Stomach (tissue), 9 donors: ENCODE measurements around the gene VIPR2. TPM values are rescaled to one million over a fixed set of nuclear protein-coding genes. Genes with fewer than 3 reads are reported as not detected.
"Not testable (repeated sequence)": the region's sequence is repeated elsewhere in the genome, so short reads cannot be mapped to it uniquely, and the experiment has no call there.

Source experiments
- DNase-seq, 2 donors: peaks; one replicate each; pipeline versions ENCODE4 v3.0.0 to v3.0.0-alpha.2; 2013 to 2019
- H3K27ac ChIP-seq, 5 donors: fragments of 200-600 bp in 4 of 5; sonication (generic) in 4 of 5; one replicate each; pipeline ENCODE4 v1.5.1; 2013 to 2019; ENCODE audit warnings: mild to moderate bottlenecking in 1 of 5, moderate library complexity in 1 of 5
- H3K27me3 ChIP-seq, 3 donors: fragments of 200-600 bp; sonication (generic); one replicate each; pipeline ENCODE4 v1.5.1; 2017 to 2019; ENCODE audit warnings: mixed run types in 1 of 3
- H3K36me3 ChIP-seq, 4 donors: fragments of 200-600 bp; sonication (generic); 1 replicate in 3 of 4; 2 replicates in 1 of 4; pipeline ENCODE4 v1.5.1; 2016 to 2019
- H3K4me1 ChIP-seq, 4 donors: fragments of 200-600 bp; sonication (generic); one replicate each; pipeline ENCODE4 v1.5.1; 2016 to 2019
- H3K4me3 ChIP-seq, 4 donors: fragments of 200-600 bp; sonication (generic) in 3 of 4; one replicate each; pipeline ENCODE4 v1.5.1; 2016 to 2019; ENCODE audit warnings: mild to moderate bottlenecking in 1 of 4
- H3K9me3 ChIP-seq, 4 donors: fragments of 200-600 bp; sonication (generic); one replicate each; pipeline ENCODE4 v1.5.1; 2016 to 2019
- EP300 ChIP-seq: sonication (generic); formaldehyde crosslinking; IDR thresholded peaks from one replicate; pipeline ENCODE4 v1.6.1; 2017; ENCODE audit warnings: antibody characterized with exemption
- POLR2A ChIP-seq, 4 donors: fragments of 450-650 bp; IDR thresholded peaks; one replicate each; pipeline ENCODE4 v1.6.1; 2016; ENCODE audit warnings: antibody characterized with exemption in 4 of 4, control low read depth in 2 of 4, mild to moderate bottlenecking in 1 of 4, moderate library complexity in 1 of 4
- POLR2AphosphoS5 ChIP-seq, 3 donors: sonication (generic); formaldehyde crosslinking; IDR thresholded peaks; one replicate each; pipeline ENCODE4 v1.6.1; 2016; ENCODE audit warnings: antibody characterized with exemption in 3 of 3
- WGBS, 5 donors: extraction: QIAGEN DNeasy Blood & Tissue Kit in 3 of 5; methylation state at CpG; one replicate each; pipeline versions ENCODE4 v1.1.5 to v1.1.7; 2013 to 2018; 5-methylcytosine and 5-hydroxymethylcytosine counted together
- intact Hi-C: fragments of 100-400 bp; cut with DNase I; formaldehyde crosslinking; loops from one replicate; pipeline ENCODE4 v1.15.1; 2023; ENCODE audit warnings: low total_unique reads
- polyA plus RNA-seq, 3 donors: library from polyadenylated mRNA; stranded (reverse); fragments of 200-250 nt; gene quantifications; one replicate each; pipeline ENCODE4 v1.2.3, GENCODE V29; 2013
- total RNA-seq, 5 donors: library from RNA; depleted of rRNA; stranded (reverse); fragments of >200 nt; gene quantifications; one replicate each; pipeline versions ENCODE4 v1.1.0 to v1.2.3, GENCODE V29; 2014 to 2016
- TF ChIP-seq, protein P1 (sequence below), 7 experiments: fragments of 450-650 bp in 4 of 7; fragments of 200-600 bp in 3 of 7; sonication (generic) in 3 of 7; IDR thresholded peaks; one replicate each; pipeline ENCODE4 v1.5.1; 2016 to 2019; ENCODE audit warnings: antibody characterized with exemption in 7 of 7, control low read depth in 2 of 7, mild to moderate bottlenecking in 1 of 7
- donor health status: healthy with polysubstance abuse.
- donor health status: Bipolar disorder and iron deficiency.
- donor health status: healthy.

The VIPR2 gene
- total and polyA plus RNA-seq, 8 donors, result 1.2 to 25.4 (median 4.6) TPM

DNA sequence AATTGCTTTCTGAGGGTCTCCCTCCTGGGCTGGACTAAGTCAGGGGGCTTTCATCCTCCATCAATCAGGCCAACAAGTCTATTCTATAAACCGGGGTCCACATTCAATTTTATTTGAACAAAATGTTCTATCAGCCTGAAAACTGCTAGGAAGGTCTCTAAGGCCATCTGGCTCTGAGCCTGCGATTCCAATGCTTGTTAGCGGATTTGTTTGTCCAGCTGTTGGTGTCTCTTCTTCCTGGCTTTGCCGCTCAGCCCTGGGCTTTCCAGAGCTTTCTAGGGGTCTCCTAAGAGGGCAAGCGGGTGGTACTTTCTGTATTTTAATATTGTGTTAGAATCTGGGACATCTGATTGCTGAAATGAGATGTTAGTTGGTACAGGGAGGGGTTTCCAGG lies 136.7 kb downstream of the VIPR2 start:
- H3K27me3 ChIP-seq, result no peaks in the 10 kb centered on the region
- H3K9me3 ChIP-seq, result no peaks in the 10 kb centered on the region
- no peaks in the 10 kb centered on the region for H3K36me3 ChIP-seq
- WGBS, 5 donors, result 56 to 74% (median 60%) methylated on average over 5 of the region's 5 CpGs
- H3K4me1 ChIP-seq, result peaks cover 13 to 22% (median 19%) of the 10 kb centered on the region in 4 donors
- intact Hi-C loops, result no loop called here
- DNase-seq, result peak in 1 of 2 donors; percentile 48
- H3K27ac ChIP-seq, result no peak overlapping the region
- TF ChIP-seq POLR2AphosphoS5 (IDR thresholded peaks at IDR 0.05) (no peak), POLR2A (IDR thresholded peaks at IDR 0.05) (no peak)
- H3K4me3 ChIP-seq, result no peak overlapping the region

DNA sequence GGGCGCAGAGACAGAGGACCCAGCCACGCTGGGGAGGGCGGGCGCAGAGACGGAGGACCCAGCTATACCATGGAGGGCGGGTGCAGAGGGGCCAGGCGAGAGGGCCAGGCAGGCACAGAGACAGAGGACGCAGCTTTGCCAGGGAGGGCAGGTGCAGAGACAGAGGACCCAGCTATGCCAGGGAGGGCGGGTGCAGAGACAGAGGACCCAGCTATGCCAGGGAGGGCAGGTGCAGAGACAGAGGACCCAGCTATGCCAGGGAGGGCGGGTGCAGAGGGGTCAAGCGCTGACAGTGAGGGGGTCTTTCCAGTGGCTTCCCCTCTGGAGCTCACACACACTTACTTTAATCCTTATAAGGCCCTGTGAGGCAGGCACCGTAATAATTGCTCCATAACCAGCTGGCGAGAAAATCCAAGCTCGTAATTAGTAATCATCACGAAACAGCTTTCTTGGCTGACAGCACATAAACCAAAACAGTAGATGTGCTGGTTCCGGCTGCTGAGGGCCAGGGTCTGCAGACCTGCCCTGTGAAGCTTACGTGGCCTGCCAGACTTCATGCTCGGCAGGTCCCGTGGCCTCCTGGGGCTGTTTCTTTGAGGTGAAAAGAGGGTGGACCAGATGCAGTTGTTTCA lies 137.2 kb downstream of the VIPR2 start:
- no peaks in the 10 kb centered on the region for H3K27me3 ChIP-seq
- intact Hi-C loops, result no loop called here
- no peaks in the 10 kb centered on the region for H3K9me3 ChIP-seq
- H3K4me1 ChIP-seq, result peaks cover 8 to 17% (median 14%) of the 10 kb centered on the region in 4 donors
- TF ChIP-seq POLR2AphosphoS5 (IDR thresholded peaks at IDR 0.05) (no peak), POLR2A (IDR thresholded peaks at IDR 0.05) (no peak), EP300 (no peak)
- TF ChIP-seq, protein P1, sequence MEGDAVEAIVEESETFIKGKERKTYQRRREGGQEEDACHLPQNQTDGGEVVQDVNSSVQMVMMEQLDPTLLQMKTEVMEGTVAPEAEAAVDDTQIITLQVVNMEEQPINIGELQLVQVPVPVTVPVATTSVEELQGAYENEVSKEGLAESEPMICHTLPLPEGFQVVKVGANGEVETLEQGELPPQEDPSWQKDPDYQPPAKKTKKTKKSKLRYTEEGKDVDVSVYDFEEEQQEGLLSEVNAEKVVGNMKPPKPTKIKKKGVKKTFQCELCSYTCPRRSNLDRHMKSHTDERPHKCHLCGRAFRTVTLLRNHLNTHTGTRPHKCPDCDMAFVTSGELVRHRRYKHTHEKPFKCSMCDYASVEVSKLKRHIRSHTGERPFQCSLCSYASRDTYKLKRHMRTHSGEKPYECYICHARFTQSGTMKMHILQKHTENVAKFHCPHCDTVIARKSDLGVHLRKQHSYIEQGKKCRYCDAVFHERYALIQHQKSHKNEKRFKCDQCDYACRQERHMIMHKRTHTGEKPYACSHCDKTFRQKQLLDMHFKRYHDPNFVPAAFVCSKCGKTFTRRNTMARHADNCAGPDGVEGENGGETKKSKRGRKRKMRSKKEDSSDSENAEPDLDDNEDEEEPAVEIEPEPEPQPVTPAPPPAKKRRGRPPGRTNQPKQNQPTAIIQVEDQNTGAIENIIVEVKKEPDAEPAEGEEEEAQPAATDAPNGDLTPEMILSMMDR (IDR thresholded peaks at IDR 0.05), result no peak
- H3K27ac ChIP-seq, result no peak overlapping the region
- H3K36me3 ChIP-seq, result no peaks in the 10 kb centered on the region
- DNase-seq, result no peak
- WGBS, 5 donors, result 87 to 93% (median 89%) methylated on average over 19 of the region's 19 CpGs
- no peak overlapping the region for H3K4me3 ChIP-seq

DNA sequence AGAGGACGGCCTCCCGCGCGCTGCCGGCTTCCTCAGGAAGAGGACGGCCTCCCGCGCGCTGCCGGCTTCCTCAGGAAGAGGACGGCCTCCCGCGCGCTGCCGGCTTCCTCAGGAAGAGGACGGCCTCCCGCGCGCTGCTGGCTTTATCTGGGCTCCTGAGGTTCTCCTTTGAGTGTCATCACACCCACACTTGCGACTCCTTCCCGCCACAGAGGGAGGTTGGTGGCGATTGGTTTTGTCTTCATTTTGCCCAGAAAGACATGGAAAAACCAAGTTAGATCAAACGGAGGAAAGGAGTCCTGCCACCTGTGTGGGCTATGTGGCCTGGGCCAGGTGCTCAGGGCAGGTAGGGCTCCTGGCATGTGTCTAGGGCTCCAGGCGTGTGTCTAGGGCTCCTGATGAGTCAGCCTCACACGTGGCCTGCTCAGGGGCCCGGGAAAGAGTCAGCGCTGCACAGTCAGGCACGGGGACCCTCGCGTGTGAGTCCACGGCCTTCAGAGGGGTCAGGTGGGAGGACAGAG lies 138.0 kb downstream of the VIPR2 start:
- intact Hi-C loops, result no loop called here
- no peak for DNase-seq
- peaks cover 5 to 9% (median 7%) of the 10 kb centered on the region in 4 donors for H3K4me1 ChIP-seq
- H3K9me3 ChIP-seq, result no peaks in the 10 kb centered on the region
- H3K4me3 ChIP-seq, result no peak overlapping the region
- H3K36me3 ChIP-seq, result no peaks in the 10 kb centered on the region
- 84 to 95% (median 87%) methylated on average over 19 to 30 of the region's 31 CpGs for WGBS, 5 donors
- TF ChIP-seq, protein P1 (IDR thresholded peaks at IDR 0.05), result no peak
- H3K27ac ChIP-seq, result no peak overlapping the region
- no peaks in the 10 kb centered on the region for H3K27me3 ChIP-seq

DNA sequence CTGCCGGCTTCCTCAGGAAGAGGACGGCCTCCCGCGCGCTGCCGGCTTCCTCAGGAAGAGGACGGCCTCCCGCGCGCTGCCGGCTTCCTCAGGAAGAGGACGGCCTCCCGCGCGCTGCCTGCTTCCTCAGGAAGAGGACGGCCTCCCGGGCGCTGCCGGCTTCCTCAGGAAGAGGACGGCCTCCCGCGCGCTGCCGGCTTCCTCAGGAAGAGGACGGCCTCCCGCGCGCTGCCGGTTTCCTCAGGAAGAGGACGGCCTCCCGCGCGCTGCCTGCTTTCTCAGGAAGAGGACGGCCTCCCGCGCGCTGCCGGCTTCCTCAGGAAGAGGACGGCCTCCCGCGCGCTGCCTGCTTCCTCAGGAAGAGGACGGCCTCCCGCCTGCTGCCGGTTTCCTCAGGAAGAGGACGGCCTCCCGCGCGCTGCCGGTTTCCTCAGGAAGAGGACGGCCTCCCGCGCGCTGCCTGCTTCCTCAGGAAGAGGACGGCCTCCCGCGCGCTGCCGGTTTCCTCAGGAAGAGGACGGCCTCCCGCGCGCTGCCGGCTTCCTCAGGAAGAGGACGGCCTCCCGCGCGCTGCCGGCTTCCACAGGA lies 138.6 kb downstream of the VIPR2 start:
- H3K27ac ChIP-seq, H3K36me3 ChIP-seq, H3K4me1 ChIP-seq, DNase-seq, H3K9me3 ChIP-seq, intact Hi-C loops, H3K27me3 ChIP-seq, H3K4me3 ChIP-seq: not testable (repeated sequence)
- WGBS, 5 donors, result 80 to 100% (median 97%) methylated on average over 1 to 37 of the region's 69 CpGs

DNA sequence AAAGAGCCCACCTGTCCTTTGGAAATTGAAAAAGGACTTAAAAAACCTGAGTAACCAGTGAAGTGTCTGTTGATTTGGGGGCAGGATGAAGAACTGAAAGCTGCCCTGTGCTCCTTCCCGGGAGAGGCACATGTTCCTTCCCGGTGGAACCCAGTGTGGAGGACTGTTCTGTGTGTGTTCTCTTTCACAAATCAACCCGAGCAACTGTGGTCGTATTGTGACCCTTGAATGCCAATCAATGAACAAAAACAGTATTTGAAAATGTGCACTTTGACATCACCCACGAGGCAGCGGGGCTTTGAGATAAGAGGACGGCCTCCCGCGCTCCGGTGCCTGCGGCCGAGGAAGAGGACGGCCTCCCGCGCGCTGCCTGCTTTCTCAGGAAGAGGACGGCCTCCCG lies 139.0 kb downstream of the VIPR2 start:
- no peak for DNase-seq
- no peaks in the 10 kb centered on the region for H3K27me3 ChIP-seq
- no peak for TF ChIP-seq POLR2AphosphoS5 (IDR thresholded peaks at IDR 0.05)
- no peak for TF ChIP-seq POLR2A (IDR thresholded peaks at IDR 0.05)
- TF ChIP-seq, protein P1 (IDR thresholded peaks at IDR 0.05), result no peak
- no peak for TF ChIP-seq EP300
- 66 to 87% (median 74%) methylated on average over 16 to 18 of the region's 18 CpGs for WGBS, 5 donors
- no peak overlapping the region for H3K4me3 ChIP-seq
- intact Hi-C loops, result no loop called here
- H3K9me3 ChIP-seq, result no peaks in the 10 kb centered on the region
- no peaks in the 10 kb centered on the region for H3K36me3 ChIP-seq
- H3K4me1 ChIP-seq, result no peaks in the 10 kb centered on the region
- no peak overlapping the region for H3K27ac ChIP-seq
